ACHN (cell line): ENCODE data around the gene TRPM4.
A peak's percentile ranks its signal among the peaks of the same experiment; 100 is the strongest.
"Not testable (repeated sequence)": the region's sequence is repeated elsewhere in the genome, so short reads cannot be mapped to it uniquely, and the experiment has no call there.

Experiments used
- DNase-seq: peaks from one replicate; pipeline ENCODE4 v3.0.0-alpha.2; 2015
- in situ Hi-C: cut with HindIII; loops from 2 replicates; pipeline ENCODE4 v1.10.0; 2017; ENCODE audit warnings: low sequenced_read_pairs, low pct_ligation_motif_present, low pct_unique_long_range_greater_than_20kb

TRPM4 gene

DNA sequence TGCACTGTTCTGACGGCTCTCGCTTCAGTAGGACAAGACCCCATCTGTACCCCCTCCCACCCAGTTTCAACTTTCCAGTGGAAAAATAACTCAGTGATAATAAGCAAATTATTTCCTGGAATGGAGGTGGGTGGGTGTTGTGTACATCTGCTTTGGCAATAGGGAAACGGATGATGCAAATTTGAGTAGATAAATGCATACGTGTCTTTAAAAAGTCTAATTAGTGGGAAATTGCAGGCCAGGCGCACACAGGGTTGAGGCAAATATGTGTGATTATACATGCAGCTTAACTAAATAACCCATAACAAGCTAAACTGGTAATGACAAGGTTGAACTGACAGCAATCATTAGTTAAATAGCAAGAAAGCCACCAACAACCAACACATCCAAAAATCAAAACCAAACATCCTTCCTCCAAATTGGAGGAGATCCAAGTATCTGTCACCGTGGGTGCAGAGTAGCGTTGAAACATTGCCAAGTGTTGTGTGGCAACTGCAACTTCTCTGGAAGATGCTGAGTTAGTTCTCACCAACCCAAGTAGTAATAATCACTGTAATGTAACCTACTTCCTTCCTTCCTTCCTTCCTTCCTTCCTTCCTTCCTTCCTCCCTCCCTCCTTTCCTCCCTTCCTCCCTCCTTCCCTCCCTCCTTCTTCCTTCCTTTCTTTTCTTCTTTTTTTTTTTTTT is 54.6 kb downstream of the TRPM4 start:
- in situ Hi-C loops = no loop called here
- DNase-seq = no peak

DNA sequence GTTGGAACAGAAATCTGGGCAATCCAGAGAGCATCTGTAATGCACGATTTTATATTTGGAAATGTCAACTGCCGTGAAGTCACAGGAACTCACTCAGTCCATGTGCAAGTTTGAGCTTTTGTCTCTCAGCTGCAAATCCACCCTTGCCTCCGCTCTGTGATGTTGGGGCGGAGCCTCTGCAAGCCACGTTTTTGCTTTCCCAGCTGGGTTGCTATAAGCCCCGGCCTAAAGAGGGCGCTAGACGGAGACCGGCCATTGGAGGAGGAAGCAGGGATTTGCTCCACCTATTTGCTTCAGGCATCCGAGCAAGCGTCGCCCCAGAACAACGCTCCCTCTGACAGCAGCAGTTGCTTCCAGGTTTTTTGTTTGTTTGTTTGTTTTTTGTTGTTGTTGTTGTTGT is 56.2 kb downstream of the TRPM4 start:
- DNase-seq = no peak
- in situ Hi-C loops = no loop called here

DNA sequence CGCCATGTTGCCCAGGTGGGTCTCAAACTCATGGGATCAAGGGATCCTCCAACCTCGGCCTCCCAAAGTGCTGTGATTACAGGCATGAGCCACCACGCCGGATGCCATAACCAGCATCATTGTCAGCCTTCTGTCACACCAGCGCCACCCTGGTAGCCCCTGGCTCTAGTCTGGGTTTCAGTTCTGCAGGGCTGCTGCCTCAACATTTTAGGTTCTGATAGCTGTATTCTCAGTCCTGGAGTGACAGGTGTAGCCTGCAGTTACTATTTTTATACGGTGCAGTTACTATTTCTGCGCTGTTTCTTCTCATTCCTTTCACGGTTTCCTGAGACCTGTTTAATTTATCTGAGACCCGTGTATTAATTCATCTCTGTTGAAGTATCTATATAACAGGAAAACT is 57.1 kb downstream of the TRPM4 start:
- in situ Hi-C loops = no loop called here
- DNase-seq = no peak

DNA sequence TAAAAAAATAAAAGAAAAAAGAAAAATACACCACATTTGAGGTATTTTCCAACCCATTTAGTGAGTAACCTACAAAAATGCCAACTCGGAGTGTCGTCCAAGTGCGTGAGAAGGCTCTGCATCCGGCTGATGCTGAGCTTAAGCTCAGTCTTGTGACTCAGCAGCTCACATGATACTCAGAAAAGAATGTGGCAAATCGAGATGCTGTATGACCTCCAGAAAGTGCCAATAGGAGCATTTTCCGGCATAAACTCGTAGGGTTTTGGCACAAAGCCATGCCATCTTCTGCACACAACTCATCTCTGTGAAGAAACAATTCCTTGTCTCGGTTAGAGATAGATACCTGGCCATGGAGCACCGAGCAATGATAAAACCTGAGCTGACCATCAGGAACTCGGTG is 58.5 kb downstream of the TRPM4 start:
- DNase-seq = peak; percentile 23
- in situ Hi-C loops = no loop called here

DNA sequence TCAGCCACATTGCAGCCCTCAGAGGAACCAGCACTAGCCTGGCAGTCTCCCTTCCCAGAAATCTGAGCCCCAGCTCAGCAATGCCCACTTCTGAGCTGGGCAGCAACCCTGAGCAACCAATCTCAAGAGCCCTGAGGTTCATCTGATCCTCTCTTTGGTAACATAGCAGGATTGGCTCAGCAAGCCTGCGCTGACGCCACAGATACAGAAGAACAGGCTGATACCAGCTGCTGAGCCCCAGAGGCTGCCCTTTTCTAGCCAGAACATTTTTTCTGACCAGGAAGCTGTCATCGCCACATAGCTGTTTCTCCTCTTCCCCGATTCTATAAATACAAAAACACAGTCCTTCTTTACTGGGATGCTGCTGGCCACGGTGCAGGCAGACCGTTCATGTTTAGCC is 59.8 kb downstream of the TRPM4 start:
- no peak for DNase-seq
- in situ Hi-C loops = no loop called here

DNA sequence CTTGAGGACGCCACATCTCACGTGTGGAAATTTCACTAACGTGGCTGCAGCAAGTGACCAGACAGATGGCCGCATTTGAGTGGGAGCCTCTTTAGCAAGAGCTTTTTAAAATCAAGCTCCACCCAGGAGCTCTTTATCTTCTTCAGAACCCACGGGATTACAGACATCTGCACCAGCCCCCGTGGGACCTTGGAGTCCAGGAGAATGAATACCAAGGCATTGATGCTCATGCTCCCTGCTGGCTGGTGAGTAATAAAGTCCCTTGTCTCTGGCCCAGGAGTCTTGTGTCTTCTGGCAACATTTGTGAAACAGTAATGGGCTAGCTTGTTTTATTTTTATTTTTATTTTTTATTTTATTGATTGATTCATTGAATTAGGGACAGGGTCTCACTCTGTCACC is 64.4 kb downstream of the TRPM4 start:
- in situ Hi-C loops = no loop called here
- no peak for DNase-seq

DNA sequence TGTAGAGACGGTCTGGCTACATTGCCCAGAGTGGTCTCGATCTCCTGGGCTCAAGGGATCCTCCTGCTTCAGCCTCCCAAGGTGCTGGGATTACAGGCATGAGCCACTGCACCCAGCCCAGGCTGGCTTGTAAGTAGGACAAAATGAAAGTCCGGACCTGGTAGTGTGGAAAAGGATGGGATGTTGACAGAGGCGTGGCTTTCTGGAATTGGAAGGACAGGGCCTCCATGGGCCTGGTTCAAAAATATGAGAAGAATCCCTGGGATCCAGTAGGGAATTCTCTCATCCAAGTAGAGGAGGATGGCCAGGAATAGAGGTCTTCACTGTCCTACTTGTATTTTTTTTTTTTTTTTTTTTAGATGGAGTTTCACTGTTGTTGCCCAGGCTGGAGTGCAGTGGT is 64.9 kb downstream of the TRPM4 start:
- DNase-seq = no peak
- in situ Hi-C loops = no loop called here

DNA sequence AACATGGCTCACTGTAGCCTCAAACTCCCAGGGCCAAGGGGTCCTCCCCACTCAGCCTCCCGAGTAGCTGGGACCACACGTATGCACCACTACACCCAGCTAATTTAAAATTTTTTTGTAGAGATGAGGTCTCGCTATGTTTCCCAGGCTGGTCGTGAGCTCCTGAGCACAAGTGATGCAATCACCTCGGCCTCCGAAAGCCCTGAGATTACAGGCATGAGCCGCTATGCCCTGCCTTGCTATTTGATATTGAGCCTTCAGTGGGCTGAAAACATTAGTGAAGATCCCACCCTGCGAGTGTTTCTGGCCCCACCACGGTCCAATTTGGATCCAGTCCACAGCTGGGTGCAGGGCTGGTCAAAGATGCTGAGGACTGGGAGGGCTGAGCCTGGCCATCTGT is 65.9 kb downstream of the TRPM4 start:
- no peak for DNase-seq
- in situ Hi-C loops = no loop called here

DNA sequence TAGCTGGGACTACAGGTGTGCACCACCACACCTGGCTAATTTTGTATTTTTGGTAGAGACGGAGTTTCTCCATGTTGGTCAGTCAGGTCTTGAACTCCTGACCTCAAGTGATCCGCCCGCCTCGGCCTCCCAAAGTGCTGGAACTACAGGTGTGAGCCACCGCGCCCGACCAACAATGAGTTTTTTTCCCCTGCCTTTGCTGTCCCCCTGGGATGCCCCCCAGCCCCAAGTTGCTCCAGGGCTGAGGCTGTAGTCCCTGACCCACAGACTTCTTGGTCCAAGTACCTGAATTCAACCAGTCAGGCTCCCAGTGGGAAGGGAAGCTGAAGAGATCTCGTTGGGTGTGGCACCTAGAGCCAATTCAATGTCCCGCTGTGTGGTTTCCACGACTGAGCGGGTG is 66.8 kb downstream of the TRPM4 start:
- DNase-seq, in situ Hi-C loops: not testable (repeated sequence)

DNA sequence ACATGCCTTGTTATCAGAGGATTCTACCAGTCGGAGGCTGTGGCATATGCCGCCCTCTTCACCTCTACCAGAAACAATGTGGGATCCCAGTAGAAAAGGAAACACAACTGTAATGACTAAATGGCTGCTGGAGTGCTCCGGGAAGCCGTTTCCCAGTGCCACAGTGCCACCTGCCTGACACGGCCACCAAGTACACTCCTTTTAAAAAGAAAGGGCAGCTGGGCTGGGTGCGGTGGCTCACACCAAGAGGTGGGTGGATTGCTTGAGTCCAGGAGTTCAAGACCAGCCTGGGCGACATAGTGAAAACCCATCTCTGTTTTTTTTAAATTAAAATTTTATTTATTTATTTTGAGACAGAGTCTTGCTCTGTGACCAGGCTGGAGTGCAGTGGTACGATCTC is 67.3 kb downstream of the TRPM4 start:
- DNase-seq = peak; percentile 65
- in situ Hi-C loops = no loop called here

DNA sequence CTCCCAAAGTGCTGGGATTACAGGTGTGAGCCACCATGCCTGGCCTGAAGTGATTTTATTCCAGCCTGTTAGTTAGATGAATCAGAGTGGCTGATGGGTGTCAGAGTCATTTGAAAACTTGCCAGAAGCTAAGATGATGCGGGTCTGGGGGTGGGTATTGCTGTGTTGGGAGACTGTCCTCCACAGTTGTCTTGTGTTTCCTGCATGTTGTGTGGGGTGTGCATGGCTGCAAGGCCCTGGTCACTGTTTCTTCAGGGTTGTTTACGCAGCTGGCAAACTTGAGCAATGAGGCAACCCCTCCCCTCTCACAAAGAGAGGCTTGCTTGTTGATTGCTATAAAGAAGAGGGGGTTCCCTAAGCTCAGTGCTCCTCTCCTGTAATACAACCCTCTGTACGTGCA is 71.8 kb downstream of the TRPM4 start:
- in situ Hi-C loops = no loop called here
- no peak for DNase-seq

DNA sequence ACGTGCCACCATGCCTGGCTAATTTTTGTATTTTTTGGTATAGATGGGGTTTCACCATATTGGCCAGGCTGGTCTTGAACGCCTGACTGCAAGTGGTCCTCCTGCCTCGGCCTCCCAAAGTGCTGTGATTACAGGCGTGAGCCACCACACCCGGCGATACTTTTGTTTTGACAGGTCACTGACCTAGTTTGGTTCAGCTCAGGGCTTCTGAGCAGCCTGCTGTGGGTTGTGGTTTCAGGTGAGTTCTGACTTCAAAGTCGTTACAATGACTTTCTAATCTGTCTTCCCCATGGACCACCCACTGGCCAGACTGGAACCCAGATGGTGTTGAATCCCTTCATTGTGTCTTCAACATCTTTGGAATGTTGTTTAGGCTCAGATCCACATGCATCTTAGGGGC is 73.8 kb downstream of the TRPM4 start:
- no peak for DNase-seq
- in situ Hi-C loops = no loop called here

DNA sequence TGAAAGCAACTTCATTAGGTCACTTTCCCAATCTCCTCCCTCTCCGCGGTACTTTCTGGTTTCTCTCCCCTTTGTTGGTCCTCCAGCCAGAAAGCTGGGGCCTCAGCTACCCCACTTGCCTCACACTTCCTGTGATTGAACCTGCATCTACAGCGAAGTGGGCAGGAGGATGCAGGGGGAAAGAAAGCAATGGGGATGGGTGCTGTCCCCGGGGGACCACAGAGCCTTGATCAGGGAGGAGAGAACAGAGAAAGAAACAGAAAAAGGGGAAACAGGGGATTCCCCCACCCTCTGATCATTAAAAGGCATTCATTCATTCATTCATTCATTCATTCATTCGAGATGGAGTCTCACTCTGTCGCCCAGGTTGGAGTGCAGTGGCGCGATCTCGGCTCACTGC is 74.2 kb downstream of the TRPM4 start:
- in situ Hi-C loops = no loop called here
- no peak for DNase-seq

DNA sequence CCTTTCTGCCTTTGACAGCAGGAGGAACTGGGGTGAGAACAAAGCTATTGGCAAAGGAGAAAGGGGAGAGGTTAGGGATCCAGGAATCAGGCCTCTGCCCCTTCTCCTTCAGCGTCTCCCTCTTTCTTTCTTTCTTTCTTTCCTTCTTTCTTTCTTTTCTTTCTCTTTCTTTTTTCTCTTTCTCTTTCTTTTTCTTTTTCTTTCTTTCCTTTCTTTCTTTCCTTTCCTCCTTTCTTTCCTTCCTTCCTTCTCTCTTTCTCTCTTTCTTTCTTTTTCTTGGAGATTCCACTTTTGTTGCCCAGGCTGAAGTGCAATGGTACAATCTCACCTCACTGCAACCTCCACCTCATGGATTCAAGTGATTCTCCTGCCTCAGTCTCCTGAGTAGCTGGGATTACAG is 75.6 kb downstream of the TRPM4 start:
- no peak for DNase-seq
- in situ Hi-C loops = no loop called here

DNA sequence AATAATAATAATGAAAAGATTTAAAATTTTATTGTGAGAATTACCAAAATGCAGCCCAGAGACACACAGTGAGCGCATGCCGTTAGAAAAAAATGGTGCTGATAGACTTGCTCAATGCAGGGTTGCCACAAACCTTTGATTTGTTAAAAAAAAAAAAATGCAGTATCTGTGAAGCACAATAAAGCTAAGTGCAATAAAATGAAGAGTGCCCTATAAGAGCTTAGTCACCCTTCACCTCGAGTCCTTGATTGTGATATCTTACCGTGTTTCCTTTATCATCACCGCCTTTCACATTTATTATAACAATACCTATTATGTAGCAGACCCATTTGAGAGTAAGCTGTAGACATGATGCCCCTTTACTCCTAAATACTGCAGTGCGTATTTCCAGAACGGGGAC is 84.2 kb downstream of the TRPM4 start:
- in situ Hi-C loops = no loop called here
- no peak for DNase-seq

DNA sequence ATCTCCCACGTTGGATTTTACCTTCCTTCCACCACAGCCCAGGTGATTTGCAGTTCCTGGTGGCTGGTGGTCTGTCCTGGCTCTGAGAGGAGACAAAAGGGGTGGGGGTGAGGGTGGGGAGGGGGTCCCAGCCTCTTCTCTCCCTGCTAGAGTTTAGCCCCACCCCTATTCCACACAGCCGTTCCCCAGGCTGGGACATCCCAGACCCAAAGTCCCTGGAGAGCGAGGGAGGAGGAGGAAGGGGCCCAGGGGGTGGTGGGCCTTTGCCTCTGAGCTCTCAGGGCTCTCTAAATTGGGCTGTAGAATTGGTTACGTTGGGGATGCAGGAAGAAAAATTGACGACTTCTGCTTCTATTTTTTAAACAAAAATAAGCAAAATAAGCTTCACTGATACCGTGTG is 85.5 kb downstream of the TRPM4 start:
- no peak for DNase-seq
- in situ Hi-C loops = no loop called here

DNA sequence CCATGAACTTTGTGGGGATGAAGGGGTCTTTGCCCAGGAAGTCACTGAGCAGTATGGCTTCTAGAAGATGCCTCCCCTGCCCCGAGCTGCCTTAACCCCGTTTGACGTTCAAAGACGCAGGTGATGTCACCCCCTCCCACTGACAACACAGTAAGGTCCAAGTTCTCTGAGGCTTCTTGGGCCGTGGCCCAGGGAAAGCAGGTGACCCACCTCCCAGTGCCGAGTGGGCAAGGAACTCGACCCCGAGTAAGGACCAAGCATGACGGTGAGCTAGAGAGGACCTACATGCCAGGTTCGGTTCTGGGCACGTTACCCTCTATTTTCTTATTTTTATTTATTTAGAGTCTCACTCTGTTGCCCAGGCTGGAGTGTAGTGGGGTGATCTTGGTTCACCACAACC is 86.1 kb downstream of the TRPM4 start:
- no peak for DNase-seq
- in situ Hi-C loops = no loop called here

DNA sequence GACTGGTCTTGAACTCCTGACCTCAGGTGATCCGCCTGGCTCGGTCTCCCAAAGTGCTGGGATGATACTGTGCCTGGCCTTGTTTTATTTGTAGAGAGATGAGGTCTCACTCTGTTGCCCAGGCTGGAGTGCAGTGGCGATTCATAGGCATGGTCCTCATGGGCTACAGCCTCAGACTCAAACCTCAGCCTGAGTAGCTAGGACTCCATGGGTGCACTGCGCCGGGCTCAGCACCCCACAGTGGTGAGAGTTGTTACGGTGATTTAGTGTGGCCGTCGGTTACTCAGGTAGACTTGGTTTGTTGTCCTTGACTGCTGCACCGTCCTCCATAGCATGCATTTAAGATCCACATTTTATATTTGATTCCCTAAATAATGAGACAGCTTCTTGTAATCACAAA is 86.7 kb downstream of the TRPM4 start:
- no peak for DNase-seq
- in situ Hi-C loops = no loop called here

DNA sequence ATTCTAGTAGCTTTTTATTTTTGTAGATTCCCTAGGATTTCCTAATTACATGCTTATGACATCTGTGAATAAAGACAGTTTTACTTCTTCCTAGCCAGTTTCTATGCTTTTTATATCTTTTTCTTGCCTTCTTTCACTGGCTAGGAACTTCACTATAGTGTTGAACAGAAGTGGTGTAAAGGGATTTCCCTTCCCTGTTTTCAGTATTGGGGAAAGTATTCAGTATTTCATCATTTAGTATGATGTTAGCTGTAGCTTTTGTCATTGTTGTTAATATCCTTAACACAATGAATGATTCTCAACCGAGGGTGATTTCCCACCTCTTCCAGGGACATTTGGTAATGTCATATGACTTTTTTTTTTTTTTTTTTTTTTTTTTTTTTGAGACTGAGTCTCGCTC is 90.1 kb downstream of the TRPM4 start:
- in situ Hi-C loops = no loop called here
- DNase-seq = no peak

DNA sequence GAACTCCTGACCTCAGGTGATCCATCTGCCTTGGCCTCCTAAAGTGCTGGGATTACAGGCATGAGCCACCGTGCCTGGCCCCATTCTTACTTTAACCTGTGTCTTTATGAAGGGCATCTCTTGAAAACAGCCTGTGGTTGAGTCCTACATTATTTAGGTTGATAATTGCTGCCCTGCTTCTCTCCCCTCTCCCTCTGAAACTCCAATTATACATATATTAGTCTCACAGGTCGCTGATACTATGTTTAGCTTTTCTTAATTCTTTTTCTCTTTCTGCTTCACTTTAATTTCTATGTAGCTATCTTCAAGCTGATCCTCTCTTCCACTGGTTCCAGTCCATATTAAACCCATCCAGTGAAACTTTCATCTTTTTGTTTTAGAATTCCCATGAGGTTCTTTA is 92.3 kb downstream of the TRPM4 start:
- no peak for DNase-seq
- in situ Hi-C loops = no loop called here

DNA sequence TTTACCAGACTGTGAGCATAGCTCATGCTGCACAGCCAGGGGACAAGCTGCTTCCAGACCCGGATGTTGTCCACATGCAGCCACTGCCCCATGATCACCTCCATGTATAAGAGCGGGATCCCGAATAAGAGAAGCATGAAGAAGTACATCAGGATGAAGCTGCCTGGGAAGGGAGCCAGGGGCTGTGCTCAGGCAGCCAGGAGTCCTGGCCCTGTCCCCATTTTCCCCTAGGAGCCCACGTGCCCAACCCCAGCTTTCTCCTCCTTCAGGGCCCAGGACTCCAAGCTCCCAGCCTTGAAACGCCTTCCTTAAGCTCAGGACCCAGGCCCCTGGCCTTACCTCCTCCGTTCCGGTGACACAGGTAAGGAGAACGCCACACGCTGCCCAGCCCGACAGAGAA is 98.1 kb downstream of the TRPM4 start:
- in situ Hi-C loops = no loop called here
- DNase-seq = no peak
